ENCODE measurements around the gene DPRX. TPM values are rescaled to one million over a fixed set of nuclear protein-coding genes. Genes with fewer than 3 reads are reported as not detected.

The DPRX gene
- total RNA-seq, 6 donors from 2014 or later: not detected

GRCh38 chr19:53657778-53658177, 26.0 kb downstream of the DPRX start:
- ATAC-seq (ENCODE audit: low FRiP score in 2 of 2) (no peak), DNase-seq (no peak)
- peaks cover 0 to 6% (median 2%) of the 10 kb centered on the region in 4 donors for H3K9me3 ChIP-seq
- peaks cover 0 to 6% (median 2%) of the 10 kb centered on the region in 4 donors for H3K4me1 ChIP-seq
- no peak for TF ChIP-seq EP300 (IDR thresholded peaks at IDR 0.05)
- no peak for TF ChIP-seq CTCF (IDR thresholded peaks at IDR 0.05)
- no peak for TF ChIP-seq POLR2AphosphoS5 (IDR thresholded peaks at IDR 0.05)
- TF ChIP-seq POLR2A (IDR thresholded peaks at IDR 0.05): no peak
- H3K27me3 ChIP-seq: no peaks in the 10 kb centered on the region
- H3K4me3 ChIP-seq: no peak overlapping the region
- peak overlapping the region in 2 of 4 donors; percentile 48 to 57 for H3K27ac ChIP-seq
- H3K36me3 ChIP-seq: no peaks in the 10 kb centered on the region
- 55 to 58% methylated on average over 6 to 7 of the region's 7 CpGs for WGBS, 2 donors

- WGBS, 2 donors: 8 to 12% methylated on average over 6 of the region's 6 CpGs
- no peak for ATAC-seq (ENCODE audit: low FRiP score in 2 of 2)
Observed at GRCh38 chr19:53659292-53659691, 27.5 kb downstream of the DPRX start.

GRCh38 chr19:53660584-53660983, 28.8 kb downstream of the DPRX start:
- 75 to 78% methylated on average over 4 of the region's 4 CpGs for WGBS, 2 donors
- H3K27ac ChIP-seq: no peak overlapping the region
- H3K36me3 ChIP-seq: no peaks in the 10 kb centered on the region
- no peak overlapping the region for H3K4me3 ChIP-seq
- H3K27me3 ChIP-seq: no peaks in the 10 kb centered on the region
- TF ChIP-seq EP300 (IDR thresholded peaks at IDR 0.05) (no peak), POLR2A (IDR thresholded peaks at IDR 0.05) (no peak)
- DNase-seq (no peak), ATAC-seq (ENCODE audit: low FRiP score in 2 of 2) (no peak)
- H3K4me1 ChIP-seq: peaks cover 0 to 6% (median 2%) of the 10 kb centered on the region in 4 donors
- H3K9me3 ChIP-seq: no peaks in the 10 kb centered on the region

More at GRCh38 chr19:53659292-53659691, 27.5 kb downstream of the DPRX start:
- TF ChIP-seq EP300 (IDR thresholded peaks at IDR 0.05): no peak
- peak in 5 of 6 experiments; percentile 11 to 46 (median 33) for TF ChIP-seq CTCF (IDR thresholded peaks at IDR 0.05)
- no peak overlapping the region for H3K4me3 ChIP-seq
- H3K4me1 ChIP-seq: peaks cover 0 to 6% (median 2%) of the 10 kb centered on the region in 4 donors
- no peaks in the 10 kb centered on the region for H3K27me3 ChIP-seq
- H3K36me3 ChIP-seq: no peaks in the 10 kb centered on the region
- DNase-seq: peak in 1 of 2 donors; percentile 31
- peaks cover 0 to 6% (median 0%) of the 10 kb centered on the region in 4 donors for H3K9me3 ChIP-seq
- H3K27ac ChIP-seq: peak overlapping the region in 2 of 4 donors; percentile 48 to 71

- Histone ChIP-seq H3K4me3 (no peak overlapping the region), H3K9me3 (no peaks in the 10 kb centered on the region), H3K27me3 (no peaks in the 10 kb centered on the region), H3K27ac (peak overlapping the region in 1 of 4 donors; percentile 67), H3K4me1 (peaks cover 0 to 6% (median 2%) of the 10 kb centered on the region in 4 donors), H3K36me3 (no peaks in the 10 kb centered on the region)
- TF ChIP-seq POLR2A (IDR thresholded peaks at IDR 0.05) (no peak), CTCF (IDR thresholded peaks at IDR 0.05) (no peak), EP300 (IDR thresholded peaks at IDR 0.05) (no peak), POLR2AphosphoS5 (IDR thresholded peaks at IDR 0.05) (no peak)
- DNase-seq: no peak
- no peak for ATAC-seq (ENCODE audit: low FRiP score in 2 of 2)
- WGBS, 2 donors: 52 to 68% methylated on average over 6 of the region's 6 CpGs
Observed at GRCh38 chr19:53662209-53662608, 30.4 kb downstream of the DPRX start.

GRCh38 chr19:53664152-53664551, 32.4 kb downstream of the DPRX start:
- 84 to 92% methylated on average over 12 of the region's 12 CpGs for WGBS, 2 donors
- no peaks in the 10 kb centered on the region for H3K36me3 ChIP-seq
- TF ChIP-seq POLR2A (IDR thresholded peaks at IDR 0.05) (no peak), EP300 (IDR thresholded peaks at IDR 0.05) (no peak), POLR2AphosphoS5 (IDR thresholded peaks at IDR 0.05) (no peak), CTCF (IDR thresholded peaks at IDR 0.05) (no peak)
- H3K4me3 ChIP-seq: no peak overlapping the region
- ATAC-seq (ENCODE audit: low FRiP score in 2 of 2): no peak
- DNase-seq: no peak
- H3K4me1 ChIP-seq: no peaks in the 10 kb centered on the region
- no peak overlapping the region for H3K27ac ChIP-seq
- H3K9me3 ChIP-seq: no peaks in the 10 kb centered on the region
- H3K27me3 ChIP-seq: no peaks in the 10 kb centered on the region
